Mucosa of descending colon (tissue), 3 donors: ENCODE data around the gene LRP2BP. TPM values are rescaled to one million over a fixed set of nuclear protein-coding genes. Genes with fewer than 3 reads are reported as not detected.
"Not testable (repeated sequence)": the region's sequence is repeated elsewhere in the genome, so short reads cannot be mapped to it uniquely, and the experiment has no call there.

Experiments used
- ATAC-seq: fragments of 200-7000 bp; cut with Tn5 transposase; one replicate; pipeline ENCODE4 v1.9.1; 2020; ENCODE audit warnings: mild to moderate bottlenecking, moderate library complexity
- DNase-seq, 3 donors: peaks; one replicate each; pipeline ENCODE4 v3.0.0-alpha.2; 2020
- H3K36me3 ChIP-seq: fragments of 200-600 bp; one replicate; pipeline ENCODE4 v1.8.0; 2021; ENCODE audit warnings: low read depth, mild to moderate bottlenecking
- H3K4me1 ChIP-seq: fragments of 200-600 bp; one replicate; pipeline ENCODE4 v1.8.0; 2021; ENCODE audit warnings: low read depth, mild to moderate bottlenecking
- H3K4me3 ChIP-seq: fragments of 200-600 bp; one replicate; pipeline ENCODE4 v1.8.0; 2021; ENCODE audit warnings: mild to moderate bottlenecking
- H3K9me3 ChIP-seq: fragments of 200-600 bp; one replicate; pipeline ENCODE4 v1.8.0; 2021; ENCODE audit warnings: mild to moderate bottlenecking
- CTCF ChIP-seq: fragments of 200-600 bp; IDR thresholded peaks from one replicate; pipeline ENCODE4 v1.8.0; 2022; ENCODE audit warnings: antibody characterized with exemption, mild to moderate bottlenecking
- intact Hi-C, 2 donors: fragments of 100-400 bp; cut with DNase I in 1 of 2; cut with micrococcal nuclease in 1 of 2; formaldehyde crosslinking; loops; one replicate each; pipeline versions ENCODE4 v1.11.0 to v1.11.1; 2022; cut with DNase I, micrococcal nuclease
- total RNA-seq, 3 donors: library from RNA; stranded (reverse); fragmentation: NEBNext Ultra II Directional in 2 of 3; extraction: Animal tissue kit (Norgen Biotek cat#: 25700) in 2 of 3; gene quantifications; one replicate each; pipeline versions ENCODE4 v1.2.1 to v1.2.4, GENCODE V29; 2021 to 2023
- donor health status: DM: no; HTN: no; CAD: no; lungs with moderate emphysema.
- donor health status: DM: no; HTN: no; CAD: no.
- donor health status: DM: no; HTN: yes; CAD: no.

The LRP2BP gene
- total RNA-seq, 3 donors from 2014 or later, result 0.35 to 1.3 (median 0.41) TPM

DNA sequence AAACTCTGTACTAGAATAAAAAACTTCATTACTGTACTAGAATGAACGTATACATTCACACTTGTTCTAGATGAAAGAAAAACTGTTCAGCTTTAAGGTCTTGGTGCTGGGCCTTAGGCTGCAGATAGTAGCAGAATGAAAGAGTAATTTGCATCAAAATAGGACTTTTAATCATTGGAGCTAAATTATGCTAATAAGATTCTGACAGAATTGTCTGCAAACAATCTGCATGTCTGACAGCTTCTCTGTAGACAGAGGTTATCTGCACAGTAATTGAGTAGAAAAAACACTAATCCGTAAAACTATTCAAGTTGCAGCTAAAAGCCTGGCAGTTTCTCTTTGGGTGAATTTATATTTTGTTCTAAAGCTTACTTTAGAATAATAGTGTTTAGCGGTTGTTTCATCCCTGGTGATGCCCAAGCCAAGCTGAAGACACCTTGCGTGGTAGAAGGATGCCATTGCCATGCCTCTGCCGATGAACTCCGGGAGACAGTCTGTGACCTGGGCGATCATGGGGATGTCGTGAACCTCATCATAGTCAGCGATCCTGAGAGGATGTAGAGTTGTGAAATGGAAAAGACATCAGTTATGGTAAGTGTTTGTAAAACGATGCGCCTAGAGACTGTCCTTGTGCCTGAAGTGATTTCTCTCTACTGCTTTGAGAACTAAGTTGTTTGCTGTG is 25.3 kb downstream of the LRP2BP start:
- H3K9me3 ChIP-seq, result no peaks in the 10 kb centered on the region
- DNase-seq (no peak), ATAC-seq (no peak)
- no peaks in the 10 kb centered on the region for H3K36me3 ChIP-seq
- no peaks in the 10 kb centered on the region for H3K4me1 ChIP-seq
- TF ChIP-seq CTCF, result no peak
- intact Hi-C loops, result no loop called here
- H3K4me3 ChIP-seq, result no peak overlapping the region

DNA sequence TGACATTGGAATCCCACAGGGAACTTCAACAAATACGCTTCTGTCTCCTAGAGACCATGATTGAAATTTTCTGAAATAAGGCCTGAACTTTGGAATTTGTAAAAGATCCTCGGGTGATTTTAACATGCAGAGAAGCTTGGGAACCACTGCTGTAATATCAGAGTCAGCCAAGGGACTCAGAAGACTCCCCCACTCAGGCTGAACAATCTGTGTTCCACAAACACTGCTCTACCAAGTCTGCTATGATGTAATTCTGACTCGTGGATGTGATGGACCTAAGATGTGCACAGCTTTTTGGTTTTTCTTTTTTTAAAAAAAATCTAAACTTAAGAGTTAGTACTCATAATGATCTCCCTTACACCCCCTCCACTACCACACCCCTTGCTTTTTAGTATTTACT is 26.0 kb downstream of the LRP2BP start:
- intact Hi-C loops, result no loop called here
- Histone ChIP-seq H3K4me3 (no peak overlapping the region), H3K9me3 (no peaks in the 10 kb centered on the region), H3K4me1 (no peaks in the 10 kb centered on the region), H3K36me3 (no peaks in the 10 kb centered on the region)
- DNase-seq (no peak), ATAC-seq (no peak)
- no peak for TF ChIP-seq CTCF

GRCh38 chr4:185364886-185365285 is 30.8 kb downstream of the LRP2BP start:
- DNase-seq (no peak), ATAC-seq (no peak)
- Histone ChIP-seq H3K4me1 (no peaks in the 10 kb centered on the region), H3K4me3 (no peak overlapping the region), H3K36me3 (no peaks in the 10 kb centered on the region), H3K9me3 (no peaks in the 10 kb centered on the region)
- no peak for TF ChIP-seq CTCF
- intact Hi-C loops, result no loop called here

- no peak for ATAC-seq
- no peaks in the 10 kb centered on the region for H3K9me3 ChIP-seq
- TF ChIP-seq CTCF, result no peak
- no peak overlapping the region for H3K4me3 ChIP-seq
- no peaks in the 10 kb centered on the region for H3K36me3 ChIP-seq
- intact Hi-C loops, result no loop called here
- DNase-seq, result no peak
- no peaks in the 10 kb centered on the region for H3K4me1 ChIP-seq
These were observed 32.5 kb downstream of the LRP2BP start for GRCh38 chr4:185363251-185363650.

DNA sequence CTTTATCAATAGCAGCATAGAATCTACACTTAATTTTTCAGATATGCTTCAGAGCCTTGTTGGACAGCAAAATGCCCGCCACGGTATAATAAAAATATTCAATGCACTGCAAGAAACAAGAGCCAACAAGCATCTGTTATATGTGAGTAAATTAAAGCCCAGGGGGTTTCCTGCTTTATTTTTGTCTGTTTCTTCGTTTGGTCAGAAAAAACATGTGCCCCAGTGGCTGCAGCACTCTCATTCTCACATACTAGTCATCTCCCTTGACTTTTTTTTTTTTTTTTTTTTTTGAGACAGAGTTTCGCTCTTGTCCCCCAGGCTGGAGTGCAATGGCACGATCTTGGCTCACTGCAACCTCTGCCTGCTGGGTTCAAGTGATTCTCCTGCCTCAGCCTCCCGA is 33.2 kb downstream of the LRP2BP start:
- H3K4me3 ChIP-seq, H3K9me3 ChIP-seq, ATAC-seq, intact Hi-C loops, DNase-seq, H3K36me3 ChIP-seq, H3K4me1 ChIP-seq: not testable (repeated sequence)

DNA sequence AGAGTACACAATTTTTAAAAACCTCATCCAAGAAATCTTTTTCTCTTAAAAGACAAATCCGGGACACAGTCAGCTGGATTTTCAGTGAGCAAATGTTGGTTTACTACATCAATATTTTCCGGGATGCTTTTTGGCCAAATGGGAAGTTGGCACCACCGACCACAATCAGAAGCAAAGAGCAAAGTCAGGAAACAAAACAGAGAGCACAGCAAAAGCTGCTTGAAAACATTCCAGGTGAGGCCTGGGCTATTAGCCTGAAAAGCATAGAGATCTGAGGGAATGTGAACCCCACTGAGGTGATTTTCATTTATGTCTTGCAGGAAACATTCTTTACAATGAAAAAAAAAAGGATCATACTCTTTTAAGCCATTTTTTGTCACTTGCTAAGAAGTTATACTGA is 33.9 kb downstream of the LRP2BP start:
- H3K4me1 ChIP-seq, result no peaks in the 10 kb centered on the region
- ATAC-seq (no peak), DNase-seq (no peak)
- intact Hi-C loops, result no loop called here
- no peak overlapping the region for H3K4me3 ChIP-seq
- no peak for TF ChIP-seq CTCF
- no peaks in the 10 kb centered on the region for H3K9me3 ChIP-seq
- no peaks in the 10 kb centered on the region for H3K36me3 ChIP-seq
